ENCODE data around the gene GRWD1. TPM values are rescaled to one million over a fixed set of nuclear protein-coding genes. Genes with fewer than 3 reads are reported as not detected.

The GRWD1 gene
- total RNA-seq, 1 experiment from 2014 or later, result 56.7 TPM

- intact Hi-C loops (cut with micrococcal nuclease; ENCODE audit: unreplicated experiment) (no loop called here), in situ Hi-C loops (cut with HindIII; ENCODE audit: low pct_unique_long_range_greater_than_20kb, low sequenced_read_pairs) (no loop called here)
- CTCF ChIA-PET, result no interaction called here
- H3K9me3 ChIP-seq (ENCODE audit: control insufficient read depth, insufficient read depth, low read depth, low read length), result no peaks in the 10 kb centered on the region
- no peaks in the 10 kb centered on the region for H3K36me3 ChIP-seq (ENCODE audit: control insufficient read depth, insufficient read depth, low read length)
- no peak overlapping the region for H3K4me3 ChIP-seq (ENCODE audit: low read depth in 2 of 2, low read length in 2 of 2)
- H3K27ac ChIP-seq (ENCODE audit: low read length), result peak overlapping the region; percentile 29; the same call in 1 of the 2 replicates
- TF ChIP-seq POLR2AphosphoS5 (IDR thresholded peaks at IDR 0.05; ENCODE audit: low read depth, low read length), result no peak
- TF ChIP-seq, protein P1, sequence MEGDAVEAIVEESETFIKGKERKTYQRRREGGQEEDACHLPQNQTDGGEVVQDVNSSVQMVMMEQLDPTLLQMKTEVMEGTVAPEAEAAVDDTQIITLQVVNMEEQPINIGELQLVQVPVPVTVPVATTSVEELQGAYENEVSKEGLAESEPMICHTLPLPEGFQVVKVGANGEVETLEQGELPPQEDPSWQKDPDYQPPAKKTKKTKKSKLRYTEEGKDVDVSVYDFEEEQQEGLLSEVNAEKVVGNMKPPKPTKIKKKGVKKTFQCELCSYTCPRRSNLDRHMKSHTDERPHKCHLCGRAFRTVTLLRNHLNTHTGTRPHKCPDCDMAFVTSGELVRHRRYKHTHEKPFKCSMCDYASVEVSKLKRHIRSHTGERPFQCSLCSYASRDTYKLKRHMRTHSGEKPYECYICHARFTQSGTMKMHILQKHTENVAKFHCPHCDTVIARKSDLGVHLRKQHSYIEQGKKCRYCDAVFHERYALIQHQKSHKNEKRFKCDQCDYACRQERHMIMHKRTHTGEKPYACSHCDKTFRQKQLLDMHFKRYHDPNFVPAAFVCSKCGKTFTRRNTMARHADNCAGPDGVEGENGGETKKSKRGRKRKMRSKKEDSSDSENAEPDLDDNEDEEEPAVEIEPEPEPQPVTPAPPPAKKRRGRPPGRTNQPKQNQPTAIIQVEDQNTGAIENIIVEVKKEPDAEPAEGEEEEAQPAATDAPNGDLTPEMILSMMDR (IDR thresholded peaks at IDR 0.05), result no peak
- TF ChIP-seq SIN3A (IDR thresholded peaks at IDR 0.05; ENCODE audit: borderline replicate concordance, insufficient read depth, low read depth, low read length), result no peak
- no peak for TF ChIP-seq TCF7L2 (IDR thresholded peaks at IDR 0.05; ENCODE audit: low read depth, low read length)
- TF ChIP-seq REST (IDR thresholded peaks at IDR 0.05; ENCODE audit: insufficient read depth in 1 of 2, low read depth in 2 of 2, low read length in 1 of 2), result no peak
- DNase-seq (ENCODE audit: low read depth, low spot score) (no peak), ATAC-seq (peak; percentile 79)
- no TSS peak for BruUV-seq (replicated peaks)
- no peaks in the 10 kb centered on the region for H3K27me3 ChIP-seq (ENCODE audit: control insufficient read depth, insufficient read depth, low read length)
- peaks cover 4% of the 10 kb centered on the region for H3K4me1 ChIP-seq (ENCODE audit: control insufficient read depth, insufficient read depth, low read length)
- POLR2A ChIA-PET, result no interaction called here
Observed at GRCh38 chr19:48424694-48425219, 21.0 kb upstream of the GRWD1 start.

DNA sequence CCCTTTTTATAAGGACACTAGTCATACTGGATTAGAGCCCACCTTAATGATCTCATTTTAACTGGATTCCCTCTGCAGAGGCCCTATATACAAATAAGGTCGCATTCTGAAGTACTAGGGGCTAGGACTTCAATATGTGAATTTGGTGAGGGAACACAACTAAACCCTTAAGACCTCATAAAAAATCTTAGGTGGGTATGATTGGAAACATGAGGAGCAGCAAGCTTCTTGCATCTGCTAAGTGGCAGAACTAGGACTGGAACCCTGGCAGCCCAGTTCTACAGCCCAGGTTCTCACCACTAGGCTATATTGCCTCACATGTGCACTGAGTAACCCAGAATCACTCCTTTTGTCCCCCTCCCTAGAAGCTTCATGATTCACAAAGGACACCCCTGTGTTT is 17.1 kb upstream of the GRWD1 start:
- no peak for DNase-seq (ENCODE audit: low read depth, low spot score)
- Histone ChIP-seq H3K4me3 (ENCODE audit: low read depth in 2 of 2, low read length in 2 of 2) (no peak overlapping the region), H3K27ac (ENCODE audit: low read length) (no peak overlapping the region), H3K4me1 (ENCODE audit: control insufficient read depth, insufficient read depth, low read length) (peaks cover 4% of the 10 kb centered on the region), H3K9me3 (ENCODE audit: control insufficient read depth, insufficient read depth, low read depth, low read length) (no peaks in the 10 kb centered on the region), H3K36me3 (ENCODE audit: control insufficient read depth, insufficient read depth, low read length) (no peaks in the 10 kb centered on the region), H3K27me3 (ENCODE audit: control insufficient read depth, insufficient read depth, low read length) (no peaks in the 10 kb centered on the region)
- no TSS peak for BruUV-seq (replicated peaks)
- ChIA-PET POLR2A (no interaction called here), CTCF (no interaction called here)
- intact Hi-C loops (cut with micrococcal nuclease; ENCODE audit: unreplicated experiment) (no loop called here), in situ Hi-C loops (cut with HindIII; ENCODE audit: low pct_unique_long_range_greater_than_20kb, low sequenced_read_pairs) (no loop called here)
- ATAC-seq, result no peak
- no peak for TF ChIP-seq POLR2AphosphoS5 (IDR thresholded peaks at IDR 0.05; ENCODE audit: low read depth, low read length)
- no peak for TF ChIP-seq TCF7L2 (IDR thresholded peaks at IDR 0.05; ENCODE audit: low read depth, low read length)
- TF ChIP-seq REST (IDR thresholded peaks at IDR 0.05; ENCODE audit: insufficient read depth in 1 of 2, low read depth in 2 of 2, low read length in 1 of 2), result no peak
- TF ChIP-seq SIN3A (IDR thresholded peaks at IDR 0.05; ENCODE audit: borderline replicate concordance, insufficient read depth, low read depth, low read length), result no peak
- TF ChIP-seq, protein P1 (IDR thresholded peaks at IDR 0.05), result no peak
